Gastroesophageal sphincter (tissue), 3 donors: ENCODE measurements around the gene ZNF569.

Experiments used
- POLR2A ChIP-seq, 2 donors: fragments of 450-650 bp; IDR thresholded peaks; one replicate each; pipeline ENCODE4 v1.6.1; 2017; ENCODE audit warnings: antibody characterized with exemption in 2 of 2, mild to moderate bottlenecking in 2 of 2, moderate library complexity in 1 of 2
- POLR2AphosphoS5 ChIP-seq: sonication (generic); formaldehyde crosslinking; IDR thresholded peaks from one replicate; pipeline ENCODE4 v1.6.1; 2017; ENCODE audit warnings: antibody characterized with exemption
- TF ChIP-seq, protein P1 (sequence below), 4 experiments: fragments of 200-600 bp in 2 of 4; fragments of 450-650 bp in 2 of 4; sonication (generic) in 1 of 4; IDR thresholded peaks; one replicate each; pipeline ENCODE4 v1.5.1; 2017 to 2019; ENCODE audit warnings: antibody characterized with exemption in 4 of 4, mild to moderate bottlenecking in 2 of 4, moderate library complexity in 2 of 4

DNA sequence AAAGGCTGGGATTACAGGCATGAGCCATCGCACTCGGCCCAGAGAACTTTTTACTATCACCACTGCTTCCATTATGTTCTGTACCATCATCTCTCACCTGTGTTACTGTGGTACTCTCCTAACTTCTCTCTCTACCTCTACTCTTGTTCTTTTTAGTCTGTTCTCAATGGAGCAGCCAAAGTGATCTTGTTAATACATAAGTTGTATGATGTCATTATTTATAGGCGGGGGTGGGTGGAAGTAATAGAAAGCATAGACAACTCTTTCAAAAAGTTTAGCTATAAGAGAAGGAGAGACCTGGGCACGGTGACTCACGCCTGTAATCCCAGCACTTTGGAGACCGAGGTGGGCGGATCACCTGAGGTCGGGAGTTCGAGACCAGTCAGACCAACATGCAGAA is 4.9 kb upstream of the ZNF569 start:
- TF ChIP-seq, protein P1, sequence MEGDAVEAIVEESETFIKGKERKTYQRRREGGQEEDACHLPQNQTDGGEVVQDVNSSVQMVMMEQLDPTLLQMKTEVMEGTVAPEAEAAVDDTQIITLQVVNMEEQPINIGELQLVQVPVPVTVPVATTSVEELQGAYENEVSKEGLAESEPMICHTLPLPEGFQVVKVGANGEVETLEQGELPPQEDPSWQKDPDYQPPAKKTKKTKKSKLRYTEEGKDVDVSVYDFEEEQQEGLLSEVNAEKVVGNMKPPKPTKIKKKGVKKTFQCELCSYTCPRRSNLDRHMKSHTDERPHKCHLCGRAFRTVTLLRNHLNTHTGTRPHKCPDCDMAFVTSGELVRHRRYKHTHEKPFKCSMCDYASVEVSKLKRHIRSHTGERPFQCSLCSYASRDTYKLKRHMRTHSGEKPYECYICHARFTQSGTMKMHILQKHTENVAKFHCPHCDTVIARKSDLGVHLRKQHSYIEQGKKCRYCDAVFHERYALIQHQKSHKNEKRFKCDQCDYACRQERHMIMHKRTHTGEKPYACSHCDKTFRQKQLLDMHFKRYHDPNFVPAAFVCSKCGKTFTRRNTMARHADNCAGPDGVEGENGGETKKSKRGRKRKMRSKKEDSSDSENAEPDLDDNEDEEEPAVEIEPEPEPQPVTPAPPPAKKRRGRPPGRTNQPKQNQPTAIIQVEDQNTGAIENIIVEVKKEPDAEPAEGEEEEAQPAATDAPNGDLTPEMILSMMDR (IDR thresholded peaks at IDR 0.05): no peak
- TF ChIP-seq POLR2AphosphoS5 (no peak), POLR2A (IDR thresholded peaks at IDR 0.05) (no peak)
